H1 (cell line): Measurements from ENCODE around the gene ABHD2. TPM values are rescaled to one million over a fixed set of nuclear protein-coding genes. Genes with fewer than 3 reads are reported as not detected.

Experiments used
- CTCF ChIA-PET: fragments of 300-600 bp; sonication (Branson Sonifier 250); formaldehyde crosslinking; loops from one replicate; lab custom pipeline; 2021; ENCODE audit not compliant: partially characterized antibody; lab: Charles Lee
- POLR2A ChIA-PET: fragments of 300-600 bp; sonication (Branson Sonifier 250); formaldehyde crosslinking; loops from one replicate; lab custom pipeline; 2021; ENCODE audit warnings: inconsistent platforms; ENCODE audit not compliant: partially characterized antibody; lab: Charles Lee
- DNase-seq, 2 experiments: peaks; one replicate each; pipeline versions ENCODE4 v3.0.0 to v3.0.0-alpha.2; 2010 to 2022; ENCODE audit warnings: low spot score in 2 of 2, low read depth in 1 of 2, mixed read lengths in 1 of 2
- FAIRE-seq: peaks from 2 replicates; lab custom pipeline; 2011; peaks lifted over from hg19 to GRCh38; lab: Jason Lieb, UNC
- H2AFZ ChIP-seq: 2 replicates; pipeline ENCODE4 v1.8.1; 2012; ENCODE audit warnings: low read length, inconsistent platforms
- H2AK5ac ChIP-seq: 2 replicates; pipeline ENCODE4 v1.6.1; 2013; ENCODE audit warnings: low read depth, low read length
- H2BK120ac ChIP-seq: replicated peaks from 2 replicates; pipeline ENCODE3; 2013; ENCODE audit warnings: low read depth, low read length, inconsistent platforms
- H2BK12ac ChIP-seq: 2 replicates; pipeline ENCODE4 v1.6.1; 2013; ENCODE audit warnings: low read depth, low read length
- H2BK15ac ChIP-seq: 2 replicates; pipeline ENCODE4 v1.6.1; 2013; ENCODE audit warnings: low read length
- H2BK20ac ChIP-seq: 2 replicates; pipeline ENCODE4 v1.6.1; 2013; ENCODE audit warnings: low read length
- H2BK5ac ChIP-seq: 2 replicates; pipeline ENCODE4 v1.6.1; 2013; ENCODE audit warnings: low read depth, low read length
- H3K14ac ChIP-seq: 2 replicates; pipeline ENCODE4 v1.6.1; 2013; ENCODE audit warnings: inconsistent platforms; ENCODE audit not compliant: insufficient read length
- H3K18ac ChIP-seq: 2 replicates; pipeline ENCODE4 v1.6.1; 2013; ENCODE audit warnings: low read length; ENCODE audit errors: extremely low read depth
- H3K23ac ChIP-seq: 2 replicates; pipeline ENCODE4 v1.6.1; 2013; ENCODE audit warnings: inconsistent platforms; ENCODE audit not compliant: insufficient read length
- H3K23me2 ChIP-seq: 2 replicates; pipeline ENCODE4 v1.6.1; 2013; ENCODE audit warnings: low read depth, low read length
- H3K27ac ChIP-seq: 2 replicates; pipeline ENCODE4 v1.6.1; 2011; ENCODE audit warnings: low read depth, low read length, inconsistent platforms
- H3K27me3 ChIP-seq, 4 experiments: replicated peaks in 1 of 4; 1 replicate in 1 of 4; 2 replicates in 3 of 4; pipeline versions ENCODE4 v1.6.1 to v1.8.1; 2011 to 2013; ENCODE audit warnings: low read length in 3 of 4, mild to moderate bottlenecking in 3 of 4, inconsistent platforms in 2 of 4, mixed read lengths in 2 of 4, moderate library complexity in 1 of 4; ENCODE audit not compliant: control insufficient read depth in 3 of 4, insufficient read depth in 3 of 4; ENCODE audit errors: extremely low read depth in 1 of 4
- H3K36me3 ChIP-seq, 4 experiments: 2 replicates each; pipeline versions ENCODE4 v1.6.1 to v1.8.1; 2011 to 2013; ENCODE audit warnings: mild to moderate bottlenecking in 4 of 4, low read length in 3 of 4, moderate library complexity in 2 of 4, control low read depth in 1 of 4, inconsistent platforms in 1 of 4; ENCODE audit not compliant: insufficient read depth in 4 of 4, control insufficient read depth in 2 of 4
- H3K4ac ChIP-seq: replicated peaks from 2 replicates; pipeline ENCODE3; 2013; ENCODE audit warnings: low read length, low read depth, mixed read lengths, inconsistent platforms; ENCODE audit not compliant: insufficient read length
- H3K4me1 ChIP-seq, 4 experiments: replicated peaks in 1 of 4; 1 replicate in 1 of 4; 2 replicates in 3 of 4; pipeline versions ENCODE4 v1.6.1 to v1.8.1; 2011 to 2013; ENCODE audit warnings: low read length in 3 of 4, inconsistent platforms in 2 of 4, mixed read lengths in 1 of 4; ENCODE audit not compliant: insufficient read depth in 4 of 4, control insufficient read depth in 3 of 4
- H3K4me2 ChIP-seq, 2 experiments: 2 replicates each; pipeline versions ENCODE4 v1.6.1 to v1.8.1; 2011 to 2013; ENCODE audit warnings: low read depth in 2 of 2, low read length in 2 of 2, control low read depth in 1 of 2, inconsistent platforms in 1 of 2, mild to moderate bottlenecking in 1 of 2; ENCODE audit not compliant: insufficient read depth in 1 of 2
- H3K4me3 ChIP-seq, 4 experiments: fragments of 200-600, 300-600 bp in 1 of 4; sonication (generic), shearing (Covaris generic), sonication (Bioruptor Twin) in 1 of 4; 2 replicates each; pipeline versions ENCODE4 v1.5.1 to v1.8.1; 2011 to 2016; ENCODE audit warnings: low read length in 4 of 4, low read depth in 3 of 4, control low read depth in 2 of 4, inconsistent platforms in 2 of 4, mild to moderate bottlenecking in 2 of 4, mixed read lengths in 1 of 4, moderate library complexity in 1 of 4; ENCODE audit not compliant: insufficient read depth in 2 of 4; ENCODE audit errors: extremely low read depth in 1 of 4
- H3K56ac ChIP-seq: replicated peaks from 2 replicates; pipeline ENCODE3; 2013; ENCODE audit warnings: low read depth, mild to moderate bottlenecking, mixed read lengths, low read length, inconsistent platforms; ENCODE audit not compliant: insufficient read length
- H3K79me1 ChIP-seq: 2 replicates; pipeline ENCODE4 v1.6.1; 2013; ENCODE audit warnings: low read depth, low read length, control low read depth
- H3K79me2 ChIP-seq, 2 experiments: 2 replicates each; pipeline versions ENCODE4 v1.6.1 to v1.8.1; 2012 to 2013; ENCODE audit warnings: low read length in 2 of 2, mild to moderate bottlenecking in 2 of 2, inconsistent platforms in 1 of 2; ENCODE audit not compliant: insufficient read depth in 2 of 2, control insufficient read depth in 1 of 2
- H3K9ac ChIP-seq, 4 experiments: replicated peaks in 1 of 4; 1 replicate in 1 of 4; 2 replicates in 3 of 4; pipeline versions ENCODE4 v1.6.1 to v1.8.1; 2011 to 2013; ENCODE audit warnings: low read depth in 3 of 4, low read length in 3 of 4, control low read depth in 2 of 4, mild to moderate bottlenecking in 2 of 4, moderate library complexity in 2 of 4, inconsistent platforms in 1 of 4; ENCODE audit errors: extremely low read depth in 1 of 4
- H3K9me3 ChIP-seq, 2 experiments: 2 replicates each; pipeline versions ENCODE4 v1.6.1 to v1.8.1; 2012 to 2013; ENCODE audit warnings: mild to moderate bottlenecking in 2 of 2, moderate library complexity in 2 of 2, control low read depth in 1 of 2, inconsistent platforms in 1 of 2, low read depth in 1 of 2, low read length in 1 of 2, mixed read lengths in 1 of 2; ENCODE audit not compliant: insufficient read depth in 2 of 2
- H4K20me1 ChIP-seq, 2 experiments: replicated peaks in 1 of 2; 2 replicates each; pipeline versions ENCODE3 to v1.8.1; 2011 to 2013; ENCODE audit warnings: inconsistent platforms in 2 of 2, low read length in 2 of 2, mild to moderate bottlenecking in 1 of 2; ENCODE audit not compliant: insufficient read depth in 2 of 2, control insufficient read depth in 1 of 2
- H4K5ac ChIP-seq: 2 replicates; pipeline ENCODE4 v1.6.1; 2013; ENCODE audit warnings: low read length, low read depth, mixed read lengths, inconsistent platforms; ENCODE audit not compliant: insufficient read length
- H4K8ac ChIP-seq: 2 replicates; pipeline ENCODE4 v1.8.0; 2013; ENCODE audit warnings: mild to moderate bottlenecking, moderate library complexity, low read length, inconsistent platforms; ENCODE audit not compliant: insufficient read depth; ENCODE audit errors: extremely low read depth
- H4K91ac ChIP-seq: replicated peaks from 2 replicates; pipeline ENCODE3; 2013; ENCODE audit warnings: low read length, mixed read lengths, inconsistent platforms; ENCODE audit not compliant: insufficient read length
- SP2 ChIP-seq: IDR thresholded peaks from 2 replicates; pipeline ENCODE4 v1.6.1; 2012; ENCODE audit warnings: mild to moderate bottlenecking, low read length, inconsistent platforms
- WGBS, 2 experiments: shearing (Covaris generic) in 1 of 2; methylation state at CpG; one replicate each; pipeline versions ENCODE4 v1.1.6 to v1.1.7; 2013 to 2015; ENCODE audit warnings: low lambda C conversion rate in 2 of 2, mixed read lengths in 2 of 2, inconsistent platforms in 1 of 2, low coverage in 1 of 2, missing lambda C conversion rate in 1 of 2; ENCODE audit not compliant: insufficient replicate concordance in 2 of 2, insufficient coverage in 1 of 2, insufficient read length in 1 of 2; ENCODE audit errors: extremely low coverage in 1 of 2, missing lambda C conversion rate in 1 of 2; 5-methylcytosine and 5-hydroxymethylcytosine counted together
- polyA plus RNA-seq, 7 experiments: library from polyadenylated mRNA; depleted of rRNA in 3 of 7; stranded (reverse) in 5 of 7; unstranded in 2 of 7; fragments of >200 nt in 5 of 7; fragments of 200-250 nt in 2 of 7; gene quantifications; 1 replicate in 5 of 7; 2 replicates in 1 of 7; 4 replicates in 1 of 7; pipeline versions ENCODE4 v1.2.1 to v1.2.3, GENCODE V29; 2011 to 2013; ENCODE audit warnings: missing spikeins in 2 of 7, mixed read lengths in 2 of 7
- total RNA-seq: library from RNA; stranded (reverse); fragmentation: NEBNext Ultra II Directional; extraction: Animal tissue kit (Norgen Biotek cat#: 25700); gene quantifications from 2 replicates; pipeline ENCODE4 v1.2.1, GENCODE V29; 2021

The ABHD2 gene
- total and polyA plus RNA-seq, 2 of the 8 experiments (the other 6 are each of a cell fraction or from before 2014, with no cell fraction given) = 9.1 to 23.7 TPM

DNA sequence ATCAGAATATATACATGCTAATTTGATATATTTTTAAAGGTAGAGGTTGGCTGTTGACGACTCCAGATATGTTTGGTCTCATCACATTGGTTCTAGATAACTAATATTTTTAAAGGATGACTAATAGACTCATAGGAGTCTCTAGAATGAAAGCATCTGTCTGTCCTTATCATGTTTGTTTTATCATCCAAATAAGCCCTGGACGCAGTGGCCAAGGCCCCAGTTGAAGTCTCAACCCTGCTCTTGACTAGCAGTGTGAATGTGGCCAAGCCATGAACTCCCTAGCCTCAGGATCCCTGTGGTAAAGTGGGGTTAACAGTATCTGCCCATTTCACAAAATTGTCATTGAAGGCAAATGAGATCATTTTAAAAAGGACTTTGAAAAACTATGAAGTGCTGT is 53.6 kb downstream of the ABHD2 start:
- Histone ChIP-seq H3K4me1 (no peaks in the 10 kb centered on the region; a peak in 1 of 7 replicates), H4K5ac (no peak overlapping the region), H2AK5ac (no peak overlapping the region), H3K23ac (no peak overlapping the region), H3K56ac (no peak overlapping the region), H4K8ac (no peak overlapping the region), H2BK120ac (no peak overlapping the region), H3K23me2 (no peaks in the 10 kb centered on the region), H3K4me3 (no peak overlapping the region), H3K27me3 (no peaks in the 10 kb centered on the region), H3K4ac (no peak overlapping the region), H3K9ac (no peak overlapping the region), H2BK5ac (no peak overlapping the region), H2BK20ac (no peak overlapping the region), H3K79me2 (no peaks in the 10 kb centered on the region), H4K91ac (no peak overlapping the region), H2BK12ac (no peak overlapping the region), H3K18ac (no peak overlapping the region), H4K20me1 (no peaks in the 10 kb centered on the region), H3K9me3 (no peaks in the 10 kb centered on the region), H3K4me2 (no peak overlapping the region), H2AFZ (no peak overlapping the region), H3K14ac (no peak overlapping the region), H3K36me3 (no peaks in the 10 kb centered on the region), H3K27ac (no peak overlapping the region), H2BK15ac (no peak overlapping the region), H3K79me1 (no peaks in the 10 kb centered on the region)
- TF ChIP-seq SP2 = no peak
- 91% methylated on average over 2 of the region's 2 CpGs; no CpG with 5 or more reads in 1 of the 2 experiments for WGBS, 2 experiments
- ChIA-PET POLR2A (interaction anchor here (0.8 to 1.6 kb wide), 3 partner anchors 21 to 251 kb away, joined by 3 to 6 read pairs (median 3); no protein-coding TSS in a partner anchor), CTCF (interaction anchor here (0.7 to 5.2 kb wide), 9 partner anchors 9 to 89 kb away, joined by 3 to 41 read pairs (median 6); no protein-coding TSS in a partner anchor)
- DNase-seq = no peak
- no peak for FAIRE-seq
